ENCODE results near the gene GON7.
"Not testable (repeated sequence)": the region's sequence is repeated elsewhere in the genome, so short reads cannot be mapped to it uniquely, and the experiment has no call there.

Gene GON7

GRCh38 chr14:93199031-93199430 is 7.8 kb downstream of the GON7 start:
- no peak for DNase-seq (ENCODE audit: low read depth)

GRCh38 chr14:93195316-93195999 is 11.4 kb downstream of the GON7 start:
- DNase-seq (ENCODE audit: low read depth), result no peak

GRCh38 chr14:93186956-93187355 is 19.9 kb downstream of the GON7 start:
- no peak for DNase-seq (ENCODE audit: low read depth)

- DNase-seq (ENCODE audit: low read depth), result no peak
Measured at GRCh38 chr14:93186466-93186865, 20.4 kb downstream of the GON7 start.

GRCh38 chr14:93185349-93185720 is 21.5 kb downstream of the GON7 start:
- DNase-seq (ENCODE audit: low read depth), result no peak

- peak; percentile 76 for DNase-seq (ENCODE audit: low read depth)
Measured at GRCh38 chr14:93184391-93185348, 22.2 kb downstream of the GON7 start, which contains the start of the genes LYSET and MOAP1. Gene LYSET, plus strand, starts transcription at chr14:93185317. Its CDS starts 89 bp downstream, at chr14:93185406. Gene MOAP1, minus strand, starts transcription at chr14:93184897. Its CDS starts 655 bp downstream, at chr14:93184242.

- DNase-seq (ENCODE audit: low read depth), result no peak
Measured at GRCh38 chr14:93183596-93184317, 23.1 kb downstream of the GON7 start.

- DNase-seq (ENCODE audit: low read depth), result no peak
Measured at GRCh38 chr14:93175492-93175891, 31.4 kb downstream of the GON7 start.

- DNase-seq (ENCODE audit: low read depth), result not testable (repeated sequence)
Measured at GRCh38 chr14:93174731-93175130, 32.1 kb downstream of the GON7 start.

GRCh38 chr14:93173943-93174395 is 32.9 kb downstream of the GON7 start:
- no peak for DNase-seq (ENCODE audit: low read depth)

GRCh38 chr14:93171376-93171775 is 35.5 kb downstream of the GON7 start:
- DNase-seq (ENCODE audit: low read depth), result no peak

GRCh38 chr14:93170141-93170540 is 36.7 kb downstream of the GON7 start:
- DNase-seq (ENCODE audit: low read depth), result not testable (repeated sequence)

GRCh38 chr14:93169619-93170018 is 37.2 kb downstream of the GON7 start:
- not testable (repeated sequence) for DNase-seq (ENCODE audit: low read depth)

GRCh38 chr14:93168610-93169009 is 38.3 kb downstream of the GON7 start:
- not testable (repeated sequence) for DNase-seq (ENCODE audit: low read depth)

- not testable (repeated sequence) for DNase-seq (ENCODE audit: low read depth)
Measured at GRCh38 chr14:93165271-93166265, 41.3 kb downstream of the GON7 start.

- no peak for DNase-seq (ENCODE audit: low read depth)
Measured at GRCh38 chr14:93163564-93163963, 43.3 kb downstream of the GON7 start.

- DNase-seq (ENCODE audit: low read depth), result no peak
Measured at GRCh38 chr14:93161411-93161940, 45.4 kb downstream of the GON7 start.

- no peak for DNase-seq (ENCODE audit: low read depth)
Measured at GRCh38 chr14:93160353-93160801, 46.5 kb downstream of the GON7 start.

GRCh38 chr14:93159625-93160352 is 47.1 kb downstream of the GON7 start:
- not testable (repeated sequence) for DNase-seq (ENCODE audit: low read depth)

GRCh38 chr14:93158349-93158748 is 48.5 kb downstream of the GON7 start:
- not testable (repeated sequence) for DNase-seq (ENCODE audit: low read depth)

Measured in stimulated activated CD8-positive, alpha-beta memory T cell treated with anti-CD3 and anti-CD28 coated beads, Interleukin-15, amount 100 ng/mL, for 1 hour (primary cell).